GM18517 (cell line): ENCODE data around the gene MRPS34.

Source experiments
- ATAC-seq: cut with Tn5 transposase; IDR thresholded peaks from one replicate; pipeline ENCODE4 v1.9.1; 2021; ENCODE audit warnings: mild to moderate bottlenecking, moderate library complexity; ENCODE audit not compliant: unreplicated experiment

Gene MRPS34

GRCh38 chr16:1771188-1771863 is 1.6 kb downstream of the MRPS34 start, which contains the start of gene NME3:
Gene NME3 (minus strand): TSS chr16:1771543. CDS start chr16:1771534, 9 bp downstream.
- ATAC-seq, result no peak

DNA sequence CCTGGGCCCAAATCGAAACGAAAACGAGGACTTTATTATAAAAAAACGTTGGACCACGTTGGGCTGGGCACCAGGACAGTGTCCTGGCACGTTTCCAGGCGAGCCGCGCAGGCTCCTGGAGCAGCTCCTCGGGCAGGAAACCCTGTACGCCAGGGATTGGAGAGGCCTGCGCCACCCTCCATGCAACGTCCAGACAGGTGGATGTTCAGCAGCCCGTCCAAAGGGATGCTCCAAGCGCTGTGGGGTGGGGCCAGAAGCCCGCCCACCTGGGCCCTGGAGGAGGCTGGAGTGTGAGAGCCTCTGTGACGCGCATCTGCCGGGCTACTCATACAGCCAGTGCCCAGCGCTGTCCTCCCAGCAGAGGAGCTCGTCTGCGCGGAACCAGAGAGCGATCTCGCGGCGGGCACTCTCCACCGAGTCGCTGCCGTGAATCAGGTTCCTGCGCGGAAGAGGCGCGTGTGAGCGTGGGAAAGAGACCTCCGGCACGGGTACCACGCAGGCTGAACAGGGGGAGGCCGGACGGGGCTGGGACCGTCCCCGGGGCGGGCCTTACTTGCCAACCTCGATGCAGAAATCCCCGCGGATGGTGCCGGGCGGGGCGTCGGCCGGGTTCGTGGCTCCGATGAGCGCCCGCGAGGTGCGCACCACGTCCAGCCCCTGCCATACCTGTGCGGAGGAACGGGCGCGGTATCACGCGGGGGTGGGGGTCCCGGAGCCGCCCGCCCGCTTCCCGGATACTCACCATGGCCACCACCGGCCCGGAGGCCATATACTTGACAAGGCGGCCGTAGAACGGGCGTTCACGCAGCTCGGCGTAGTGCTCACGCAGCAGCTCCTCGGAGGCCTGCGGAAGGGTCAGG is 2.4 kb downstream of the MRPS34 start:
- no peak for ATAC-seq

DNA sequence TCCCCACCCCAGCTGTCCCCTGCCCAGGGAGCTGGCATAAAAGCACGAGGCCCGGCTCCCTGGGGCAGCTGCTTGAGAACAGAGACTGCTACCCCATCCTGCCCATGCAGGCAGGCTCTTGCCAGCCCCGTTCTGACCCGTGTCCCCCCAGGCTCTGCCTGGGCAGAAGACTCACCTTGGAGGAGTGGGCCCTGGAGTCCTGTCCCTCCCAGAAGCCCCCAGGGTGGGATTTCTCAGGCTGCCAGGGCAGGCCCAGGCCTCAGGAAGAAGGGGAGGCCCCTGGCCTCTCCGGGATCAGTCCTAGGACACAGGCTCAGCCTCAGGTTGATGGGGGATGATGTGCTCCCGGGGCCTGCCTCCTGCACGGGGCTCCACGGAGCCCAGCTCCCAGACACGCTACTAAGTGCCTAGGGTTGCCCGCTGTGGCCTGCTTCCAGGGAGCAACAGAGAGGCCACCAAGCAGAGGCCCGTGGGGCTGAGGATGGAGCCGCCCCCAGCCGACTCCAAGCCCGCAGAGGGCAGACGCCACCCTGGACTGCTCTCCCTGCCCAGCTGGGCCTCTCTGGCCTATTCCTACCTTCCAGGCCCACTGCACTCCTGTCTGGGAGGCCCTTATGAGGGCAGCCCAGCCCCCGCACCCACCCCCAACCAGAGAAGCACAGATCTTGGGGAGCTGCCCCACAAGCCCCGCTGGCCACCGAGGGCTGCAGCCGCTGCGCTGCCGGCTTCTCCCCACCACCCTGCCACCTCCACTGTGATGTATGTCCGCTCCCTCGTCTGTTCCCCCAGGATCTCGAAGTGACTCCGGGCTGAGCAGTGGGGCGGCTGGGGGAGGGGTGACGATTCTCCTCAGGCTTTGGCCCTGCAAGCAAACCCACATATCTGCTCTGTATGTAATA is 3.3 kb downstream of the MRPS34 start:
- ATAC-seq, result no peak

DNA sequence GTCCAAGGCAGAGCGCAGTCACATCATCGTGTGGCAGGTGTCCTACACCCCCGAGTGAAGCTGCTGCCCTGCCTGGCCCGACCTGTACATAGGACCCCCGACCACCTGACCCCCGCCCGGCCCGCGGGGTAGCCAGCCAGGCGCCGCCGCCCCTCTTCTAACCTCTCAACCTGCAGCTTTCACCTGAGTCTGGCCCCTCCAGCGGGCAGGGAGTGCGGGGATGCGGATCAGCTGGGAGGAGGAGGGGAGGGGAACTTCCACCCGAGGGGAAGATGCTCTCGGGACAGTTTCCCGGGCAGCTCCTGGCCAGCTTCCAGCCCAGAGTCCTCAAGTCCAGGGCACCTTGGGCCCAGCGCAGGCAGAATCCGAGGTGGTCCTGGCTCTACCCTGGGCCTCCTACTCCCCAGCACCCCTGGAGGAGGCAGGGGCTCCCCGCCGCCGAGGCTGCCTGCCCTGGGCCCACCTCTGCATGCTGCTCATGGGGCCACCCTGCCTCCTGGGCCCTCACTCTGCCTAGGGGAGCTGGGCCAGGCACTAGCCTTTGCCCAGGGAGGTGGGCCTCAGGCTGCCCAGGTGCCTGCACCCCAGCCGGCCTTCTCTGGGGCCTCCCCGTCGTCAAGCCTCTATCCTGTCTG is 4.0 kb downstream of the MRPS34 start:
- no peak for ATAC-seq

DNA sequence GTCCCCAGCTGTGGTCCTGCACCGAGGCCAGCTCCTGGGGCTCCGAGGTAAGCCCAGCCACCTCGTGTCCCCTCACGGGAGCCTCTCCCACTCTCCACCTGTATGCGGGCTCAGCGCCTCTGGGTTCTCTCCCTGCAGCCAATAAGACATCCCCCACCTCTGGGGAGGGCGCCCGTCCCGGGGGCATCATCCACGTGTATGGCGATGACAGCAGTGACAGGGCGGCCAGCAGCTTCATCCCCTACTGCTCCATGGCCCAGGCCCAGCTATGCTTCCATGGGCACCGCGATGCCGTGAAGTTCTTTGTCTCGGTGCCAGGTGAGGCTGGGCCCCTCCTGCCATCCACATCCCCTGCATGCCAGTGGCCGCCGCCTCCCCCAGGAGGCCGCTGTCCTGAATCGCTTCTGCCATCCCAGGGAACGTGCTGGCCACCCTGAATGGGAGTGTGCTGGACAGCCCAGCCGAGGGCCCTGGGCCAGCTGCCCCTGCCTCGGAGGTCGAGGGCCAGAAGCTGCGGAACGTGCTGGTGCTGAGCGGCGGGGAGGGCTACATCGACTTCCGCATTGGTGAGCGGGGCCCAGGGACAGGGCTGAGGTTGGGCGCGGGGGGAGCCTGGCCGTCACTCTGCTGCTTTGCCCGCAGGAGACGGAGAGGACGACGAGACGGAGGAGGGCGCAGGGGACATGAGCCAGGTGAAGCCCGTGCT is 4.7 kb downstream of the MRPS34 start:
- no peak for ATAC-seq

DNA sequence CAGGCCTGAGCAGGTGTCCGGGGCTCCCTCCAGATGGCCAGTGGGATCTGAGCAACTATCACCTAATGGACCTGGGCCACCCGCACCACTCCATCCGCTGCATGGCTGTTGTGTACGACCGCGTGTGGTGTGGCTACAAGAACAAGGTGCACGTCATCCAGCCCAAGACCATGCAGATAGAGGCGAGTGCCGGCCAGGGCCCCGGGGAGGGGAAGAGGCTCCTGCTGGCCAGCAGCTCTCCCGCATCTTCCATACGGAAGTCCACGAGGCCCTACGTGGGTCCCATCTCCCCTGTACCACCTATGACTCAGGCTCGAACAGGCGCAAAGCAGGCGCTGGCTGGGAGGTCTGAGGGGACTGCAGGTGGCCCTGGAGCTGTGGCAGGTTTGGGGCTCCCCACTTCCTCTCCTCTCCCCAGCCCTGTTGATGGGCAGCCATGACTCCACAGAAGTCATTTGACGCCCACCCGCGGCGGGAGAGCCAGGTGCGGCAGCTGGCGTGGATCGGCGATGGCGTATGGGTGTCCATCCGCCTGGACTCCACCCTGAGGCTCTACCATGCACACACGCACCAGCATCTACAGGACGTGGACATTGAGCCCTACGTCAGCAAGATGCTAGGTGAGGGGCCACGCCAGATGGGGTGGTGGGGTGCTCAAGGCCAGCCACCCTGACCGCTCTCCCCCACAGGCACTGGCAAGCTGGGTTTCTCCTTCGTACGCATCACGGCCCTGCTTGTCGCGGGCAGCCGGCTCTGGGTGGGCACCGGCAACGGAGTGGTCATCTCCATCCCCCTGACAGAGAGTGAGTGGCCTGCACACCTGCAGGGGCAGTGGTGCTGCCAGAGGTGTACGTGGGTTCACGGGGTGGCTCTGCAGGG is 5.6 kb downstream of the MRPS34 start:
- ATAC-seq, result no peak

- ATAC-seq, result no peak
Observed at GRCh38 chr16:1766701-1767100, 6.2 kb downstream of the MRPS34 start.

GRCh38 chr16:1766231-1766630 is 6.7 kb downstream of the MRPS34 start:
- no peak for ATAC-seq

- ATAC-seq, result no peak
Observed at GRCh38 chr16:1765826-1766225, 7.1 kb downstream of the MRPS34 start.

- ATAC-seq, result no peak
Observed at GRCh38 chr16:1764971-1765370, 8.0 kb downstream of the MRPS34 start.

GRCh38 chr16:1763521-1764511 is 9.1 kb downstream of the MRPS34 start:
- ATAC-seq, result no peak

DNA sequence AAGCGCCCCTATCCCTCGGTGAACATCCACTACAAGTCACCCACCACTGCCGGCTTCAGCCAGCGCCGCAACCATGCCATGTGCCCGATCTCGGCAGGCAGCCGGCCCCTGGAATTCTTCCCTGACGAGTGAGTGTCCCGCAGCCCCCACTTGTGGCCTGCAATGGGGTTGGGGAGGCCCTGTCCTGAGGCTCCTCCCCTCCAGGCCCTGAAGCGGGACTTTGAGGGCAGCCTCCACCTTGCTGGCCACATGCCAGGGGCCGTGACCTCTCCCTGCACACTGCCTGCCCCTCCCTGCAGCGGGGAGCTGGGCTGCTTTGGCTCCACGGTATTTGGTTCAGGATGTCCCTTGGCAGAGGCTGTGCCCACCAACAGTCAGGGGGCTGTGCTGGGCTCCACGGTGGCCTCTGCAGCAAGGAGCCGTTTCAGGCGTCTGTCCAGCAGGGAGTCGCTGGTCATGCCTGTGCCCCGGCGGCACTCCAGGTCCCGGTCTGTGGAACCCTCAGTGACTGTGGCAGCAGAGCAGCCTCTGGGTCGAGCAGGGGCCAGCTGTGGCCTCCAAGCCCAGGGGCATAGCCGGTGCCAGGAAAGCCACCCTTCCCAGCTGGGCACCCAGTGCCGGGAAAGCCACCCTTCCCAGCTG is 9.9 kb downstream of the MRPS34 start:
- no peak for ATAC-seq

GRCh38 chr16:1762196-1762878 is 10.6 kb downstream of the MRPS34 start:
- ATAC-seq, result no peak

- ATAC-seq, result no peak
Observed at GRCh38 chr16:1761751-1762150, 11.2 kb downstream of the MRPS34 start.

- no peak for ATAC-seq
Observed at GRCh38 chr16:1760911-1761310, 12.0 kb downstream of the MRPS34 start.

DNA sequence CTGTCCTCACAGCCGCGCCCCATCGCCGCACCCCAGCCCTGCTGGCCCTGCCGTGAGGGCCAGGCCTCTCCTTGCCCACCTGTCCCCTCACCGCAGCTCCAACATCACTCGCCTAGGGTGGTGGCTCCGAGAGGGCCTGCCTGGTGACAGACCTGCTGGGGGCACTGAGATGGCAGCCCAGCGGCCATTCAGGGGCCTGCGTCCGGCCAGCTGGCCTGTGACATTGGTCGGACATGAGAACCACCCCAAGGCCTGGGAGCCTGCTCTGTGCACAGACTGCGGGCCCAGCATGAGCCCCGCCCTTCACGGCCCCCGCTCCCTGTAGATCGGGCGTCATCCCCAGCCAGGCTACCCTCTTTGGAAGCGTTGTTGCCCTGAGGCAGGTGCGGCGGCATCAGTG is 13.4 kb downstream of the MRPS34 start:
- ATAC-seq, result no peak

GRCh38 chr16:1758923-1759322 is 14.0 kb downstream of the MRPS34 start:
- ATAC-seq, result no peak
